Psoas muscle (tissue), 8 donors: ENCODE results near the gene ALK. TPM values are rescaled to one million over a fixed set of nuclear protein-coding genes. Genes with fewer than 3 reads are reported as not detected.
A peak's percentile ranks its signal among the peaks of the same experiment; 100 is the strongest.

Experiments
- ATAC-seq, 4 donors: fragments of 200-7000 bp; cut with Tn5 transposase; one replicate each; pipeline ENCODE4 v1.9.1; 2020; ENCODE audit warnings: moderate library complexity in 3 of 4, mild to moderate bottlenecking in 2 of 4
- DNase-seq, 2 donors: peaks; one replicate each; pipeline ENCODE4 v3.0.0-alpha.2; 2020
- H3K27ac ChIP-seq: fragments of 200-600 bp; one replicate; pipeline ENCODE4 v1.8.0; 2022
- H3K27me3 ChIP-seq, 3 donors: fragments of 200-600 bp in 1 of 3; one replicate each; pipeline versions ENCODE4 v1.6.1 to v1.8.0; 2013 to 2022; ENCODE audit warnings: low read length in 2 of 3, mild to moderate bottlenecking in 2 of 3, moderate library complexity in 1 of 3; ENCODE audit not compliant: insufficient read depth in 3 of 3
- H3K36me3 ChIP-seq, 2 donors: fragments of 200-600 bp in 1 of 2; one replicate each; pipeline versions ENCODE4 v1.6.1 to v1.8.0; 2013 to 2022; ENCODE audit warnings: low read depth in 1 of 2, mild to moderate bottlenecking in 1 of 2, moderate library complexity in 1 of 2; ENCODE audit not compliant: insufficient read depth in 1 of 2
- H3K4me1 ChIP-seq: fragments of 200-600 bp; one replicate; pipeline ENCODE4 v1.8.0; 2022
- H3K4me3 ChIP-seq: fragments of 200-600 bp; one replicate; pipeline ENCODE4 v1.8.0; 2022; ENCODE audit warnings: mild to moderate bottlenecking
- H3K9me3 ChIP-seq: fragments of 200-600 bp; one replicate; pipeline ENCODE4 v1.8.0; 2022
- WGBS, 3 donors: extraction: QIAGEN DNeasy Blood & Tissue Kit; methylation state at CpG; one replicate each; pipeline versions ENCODE4 v1.1.6 to v1.1.7; 2013; 5-methylcytosine and 5-hydroxymethylcytosine counted together
- intact Hi-C, 2 donors: fragments of 100-400 bp; cut with DNase I; formaldehyde crosslinking; loops; one replicate each; pipeline versions ENCODE4 v1.11.0 to v1.14.2; 2022
- polyA plus RNA-seq, 3 donors: library from polyadenylated mRNA; stranded (reverse); fragments of 200-250 nt; gene quantifications; one replicate each; pipeline ENCODE4 v1.2.3, GENCODE V29; 2013
- total RNA-seq, 4 donors: library from RNA; stranded (reverse); fragmentation: NEBNext Ultra II Directional in 2 of 4; extraction: Animal tissue kit (Norgen Biotek cat#: 25700) in 2 of 4; gene quantifications; one replicate each; pipeline versions ENCODE4 v1.2.1 to v1.2.4, GENCODE V29; 2021 to 2023
- TF ChIP-seq, protein P1 (sequence below): fragments of 200-600 bp; IDR thresholded peaks from one replicate; pipeline ENCODE4 v1.8.0; 2022; ENCODE audit warnings: antibody characterized with exemption
- donor health status: healthy with polysubstance abuse.
- donor health status: DM: no; HTN: no; CAD: no; lungs with moderate emphysema.
- donor health status: Bipolar disorder and iron deficiency.
- donor health status: healthy.
- donor health status: DM: yes; HTN: yes; CAD: no.
- donor health status: DM: no; HTN: no; CAD: no.
- donor health status: DM: no; HTN: no; CAD: no.
- donor health status: DM: yes; HTN: yes; CAD: no.

Gene ALK
- total and polyA plus RNA-seq, 7 donors = 0.03 to 0.32 (median 0.08) TPM; not detected in 2

DNA sequence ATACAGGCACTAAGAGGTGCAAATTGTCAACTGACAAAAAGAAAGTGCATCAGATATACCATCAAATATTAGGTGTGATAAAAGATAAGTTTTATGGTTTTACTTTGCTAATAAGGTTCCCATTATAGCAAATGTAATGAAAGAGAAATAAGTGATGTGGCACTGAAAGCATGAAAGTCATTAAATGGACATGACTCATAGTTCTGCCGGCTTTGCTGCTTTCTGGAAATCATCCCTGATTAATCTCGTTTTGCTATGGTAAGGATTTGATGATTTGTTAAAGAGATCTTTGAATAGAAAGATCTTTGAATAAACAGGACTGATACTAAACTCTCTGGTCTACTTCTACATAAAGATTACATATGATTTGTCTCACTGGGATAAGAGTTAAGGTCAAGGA, 733.5 kb downstream of the ALK start:
- Histone ChIP-seq H3K27ac (no peak overlapping the region), H3K27me3 (no peaks in the 10 kb centered on the region), H3K36me3 (peaks cover 0 to 45% of the 10 kb centered on the region in 2 donors), H3K4me1 (no peaks in the 10 kb centered on the region), H3K9me3 (no peaks in the 10 kb centered on the region), H3K4me3 (no peak overlapping the region)
- intact Hi-C loops = no loop called here
- DNase-seq (no peak), ATAC-seq (no peak)
- WGBS, 3 donors = 48 to 69% (median 52%) methylated on average over 2 of the region's 2 CpGs
- TF ChIP-seq, protein P1, sequence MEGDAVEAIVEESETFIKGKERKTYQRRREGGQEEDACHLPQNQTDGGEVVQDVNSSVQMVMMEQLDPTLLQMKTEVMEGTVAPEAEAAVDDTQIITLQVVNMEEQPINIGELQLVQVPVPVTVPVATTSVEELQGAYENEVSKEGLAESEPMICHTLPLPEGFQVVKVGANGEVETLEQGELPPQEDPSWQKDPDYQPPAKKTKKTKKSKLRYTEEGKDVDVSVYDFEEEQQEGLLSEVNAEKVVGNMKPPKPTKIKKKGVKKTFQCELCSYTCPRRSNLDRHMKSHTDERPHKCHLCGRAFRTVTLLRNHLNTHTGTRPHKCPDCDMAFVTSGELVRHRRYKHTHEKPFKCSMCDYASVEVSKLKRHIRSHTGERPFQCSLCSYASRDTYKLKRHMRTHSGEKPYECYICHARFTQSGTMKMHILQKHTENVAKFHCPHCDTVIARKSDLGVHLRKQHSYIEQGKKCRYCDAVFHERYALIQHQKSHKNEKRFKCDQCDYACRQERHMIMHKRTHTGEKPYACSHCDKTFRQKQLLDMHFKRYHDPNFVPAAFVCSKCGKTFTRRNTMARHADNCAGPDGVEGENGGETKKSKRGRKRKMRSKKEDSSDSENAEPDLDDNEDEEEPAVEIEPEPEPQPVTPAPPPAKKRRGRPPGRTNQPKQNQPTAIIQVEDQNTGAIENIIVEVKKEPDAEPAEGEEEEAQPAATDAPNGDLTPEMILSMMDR = no peak

DNA sequence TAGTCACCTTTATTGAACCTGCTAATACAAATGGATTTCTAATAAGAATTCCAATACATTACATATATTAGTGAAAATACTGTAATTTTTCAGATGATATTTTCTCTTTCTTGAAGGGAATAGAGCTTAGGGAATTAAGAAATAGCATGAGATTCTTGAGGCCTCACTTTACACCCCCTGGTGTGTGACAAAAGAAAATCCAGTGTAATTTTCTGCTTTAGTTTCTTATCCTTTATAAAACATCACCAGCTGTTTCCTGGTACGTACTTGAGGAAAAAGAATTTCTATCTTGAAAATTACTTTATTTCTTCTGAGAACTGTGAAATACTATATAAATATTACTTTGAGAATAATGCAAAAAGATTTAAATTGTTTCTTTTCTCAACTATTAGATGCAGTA, 734.6 kb downstream of the ALK start:
- WGBS, 3 donors = 85 to 92% (median 90%) methylated on average over 1 of the region's 1 CpG

DNA sequence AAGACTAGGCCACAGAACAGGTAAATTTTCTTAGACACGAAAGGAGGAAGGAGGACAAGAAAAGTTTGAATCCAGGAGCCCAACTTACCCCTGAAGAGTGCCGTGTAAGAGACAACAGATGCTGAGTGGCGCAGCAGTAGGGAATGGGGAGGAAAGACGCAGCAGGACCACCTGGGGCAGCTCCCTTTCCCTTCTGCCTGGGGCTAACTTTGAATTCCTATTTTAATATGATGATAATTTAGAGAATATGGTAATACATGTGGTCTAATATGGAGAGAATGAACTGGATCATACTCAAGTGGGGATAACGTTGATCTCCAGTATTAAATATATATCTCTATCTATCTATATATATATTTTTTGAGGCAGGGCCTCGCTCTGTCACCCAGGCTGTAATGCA, 736.9 kb downstream of the ALK start:
- TF ChIP-seq, protein P1 = no peak
- ATAC-seq (no peak), DNase-seq (no peak)
- Histone ChIP-seq H3K4me3 (no peak overlapping the region), H3K36me3 (peaks cover 0 to 45% of the 10 kb centered on the region in 2 donors), H3K27me3 (no peaks in the 10 kb centered on the region), H3K9me3 (no peaks in the 10 kb centered on the region), H3K4me1 (no peaks in the 10 kb centered on the region), H3K27ac (no peak overlapping the region)
- intact Hi-C loops = no loop called here
- WGBS, 3 donors = 93 to 94% (median 94%) methylated on average over 6 of the region's 6 CpGs

More for the DNA sequence above, 734.6 kb downstream of the ALK start:
- no peaks in the 10 kb centered on the region for H3K9me3 ChIP-seq
- no peak for DNase-seq
- no peaks in the 10 kb centered on the region for H3K27me3 ChIP-seq
- no peak overlapping the region for H3K4me3 ChIP-seq
- H3K36me3 ChIP-seq = peaks cover 0 to 45% of the 10 kb centered on the region in 2 donors
- no peaks in the 10 kb centered on the region for H3K4me1 ChIP-seq
- intact Hi-C loops = no loop called here
- ATAC-seq = no peak
- TF ChIP-seq, protein P1 = no peak
- H3K27ac ChIP-seq = no peak overlapping the region

DNA sequence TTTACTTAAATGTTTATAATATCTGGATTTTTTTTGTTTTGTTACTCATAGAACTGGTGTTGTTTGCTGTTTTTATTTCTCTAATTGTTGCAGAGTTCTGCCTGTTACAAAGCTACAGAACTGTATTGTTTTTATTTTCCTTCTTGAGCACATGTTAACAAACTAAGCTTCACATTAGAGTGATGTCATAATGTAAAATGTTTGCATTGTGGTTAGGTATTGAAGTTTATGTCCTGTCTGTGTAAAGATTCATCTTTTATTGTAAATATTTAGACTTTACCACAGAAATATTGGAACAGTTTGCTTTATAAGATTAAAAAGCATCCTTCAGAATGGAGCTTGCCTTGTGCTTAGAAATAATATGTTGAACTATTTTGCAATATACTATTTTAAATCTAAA, 738.5 kb downstream of the ALK start:
- Histone ChIP-seq H3K4me1 (no peaks in the 10 kb centered on the region), H3K4me3 (no peak overlapping the region), H3K36me3 (peaks cover 0 to 54% of the 10 kb centered on the region in 2 donors), H3K27ac (no peak overlapping the region), H3K9me3 (no peaks in the 10 kb centered on the region), H3K27me3 (no peaks in the 10 kb centered on the region)
- TF ChIP-seq, protein P1 = no peak
- intact Hi-C loops = no loop called here
- DNase-seq = no peak
- ATAC-seq = no peak

DNA sequence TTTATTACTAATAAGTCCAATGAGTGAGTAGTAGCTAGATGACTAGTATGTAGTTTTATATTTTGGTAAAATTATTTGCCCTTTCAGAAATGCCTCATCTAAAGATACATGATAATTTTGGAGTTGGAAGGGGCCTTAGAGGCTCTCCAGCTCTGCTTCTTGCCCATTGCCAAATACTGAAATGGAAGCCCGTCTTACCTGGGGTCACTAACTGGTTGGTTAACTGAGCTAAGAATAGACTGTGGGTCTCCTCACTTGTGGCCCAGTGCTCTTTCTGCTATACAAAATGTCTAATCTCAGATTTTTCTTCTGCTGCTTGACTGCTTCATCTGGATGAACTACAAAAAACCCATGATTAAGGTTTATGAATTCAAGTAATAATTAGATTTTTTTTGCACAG, 739.1 kb downstream of the ALK start:
- Histone ChIP-seq H3K9me3 (no peaks in the 10 kb centered on the region), H3K27me3 (no peaks in the 10 kb centered on the region), H3K27ac (no peak overlapping the region), H3K4me3 (no peak overlapping the region), H3K36me3 (peaks cover 0 to 51% of the 10 kb centered on the region in 2 donors), H3K4me1 (no peaks in the 10 kb centered on the region)
- TF ChIP-seq, protein P1 = no peak
- intact Hi-C loops = no loop called here
- DNase-seq (no peak), ATAC-seq (peak in 2 of 4 donors; percentile 47 to 60)
- WGBS, 3 donors = 31 to 56% (median 45%) methylated on average over 1 of the region's 1 CpG
